ENCODE measurements around the gene HID1. TPM values are rescaled to one million over a fixed set of nuclear protein-coding genes. Genes with fewer than 3 reads are reported as not detected.
"Not testable (repeated sequence)": the region's sequence is repeated elsewhere in the genome, so short reads cannot be mapped to it uniquely, and the experiment has no call there.

The HID1 gene
- total and polyA plus RNA-seq, 5 donors from 2014 or later: 1.4 to 5.6 (median 2.7) TPM

DNA sequence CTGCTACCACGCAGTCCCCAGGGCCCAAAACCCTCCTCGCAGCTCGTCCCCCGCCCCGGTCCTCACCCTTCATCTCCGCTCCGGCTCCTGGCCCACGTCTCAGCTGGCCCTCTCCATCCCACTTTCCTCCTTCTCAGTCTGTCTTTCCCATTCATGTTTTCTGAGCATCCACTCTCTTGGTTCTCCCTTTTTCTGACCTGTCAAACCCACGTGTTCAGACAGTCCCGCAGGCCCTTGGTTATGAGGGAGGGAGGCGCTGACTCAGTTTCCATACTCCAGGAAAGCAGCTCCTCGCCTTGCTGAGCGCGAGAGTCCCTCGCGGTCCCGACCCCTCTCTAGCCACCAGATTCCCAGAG is 392 bp upstream of the HID1 start:
- peaks cover 5% of the 10 kb centered on the region for H3K4me1 ChIP-seq (ENCODE audit: control insufficient read depth, insufficient read depth, low read length, poor library complexity, severe bottlenecking)
- Mint-ChIP-seq H3K27me3 (peaks cover 44% of the 10 kb centered on the region), H3K27ac (peak overlapping the region in 2 of 3 donors; percentile 91), H3K36me3 (no peaks in the 10 kb centered on the region), H3K4me3 (peak overlapping the region; percentile 76 to 88 (median 85)), H3K9me3 (peaks cover 0 to 1% (median 0%) of the 10 kb centered on the region in 7 donors), H3K4me1 (peaks cover 0 to 14% (median 1%) of the 10 kb centered on the region in 4 donors)
- H3K27ac ChIP-seq (ENCODE audit: insufficient read depth, low read length, poor library complexity, severe bottlenecking): no peak overlapping the region
- DNase-seq (no peak), ATAC-seq (ENCODE audit: low read depth in 2 of 2) (no peak)
- peaks cover 8% of the 10 kb centered on the region for H3K27me3 ChIP-seq (ENCODE audit: control insufficient read depth, insufficient read depth, low read length)
- H3K4me3 ChIP-seq (ENCODE audit: low read depth, low read length): no peak overlapping the region
- H3K36me3 ChIP-seq (ENCODE audit: control insufficient read depth, insufficient read depth, low read length): no peaks in the 10 kb centered on the region
- H3K9me3 ChIP-seq (ENCODE audit: control insufficient read depth in 2 of 2, low read length in 2 of 2): no peaks in the 10 kb centered on the region

DNA sequence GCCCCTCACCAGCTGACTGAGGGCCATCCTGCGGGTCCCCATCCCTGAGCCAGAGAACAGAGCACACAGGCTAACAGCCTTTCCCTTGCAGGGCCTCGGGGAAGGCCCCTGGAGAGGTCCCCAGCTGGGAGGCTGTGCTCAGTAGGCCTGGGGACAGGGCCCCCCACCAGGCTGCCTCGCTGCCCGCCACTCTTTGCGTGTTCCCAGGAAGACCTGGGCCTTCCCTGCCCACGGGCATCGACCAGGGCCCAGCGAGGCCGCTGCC is 785 bp downstream of the HID1 start:
- H3K4me1 ChIP-seq (ENCODE audit: control insufficient read depth, insufficient read depth, low read length, poor library complexity, severe bottlenecking): peaks cover 5% of the 10 kb centered on the region
- Mint-ChIP-seq H3K4me3 (peak overlapping the region in 3 of 4 donors; percentile 52 to 88 (median 77)), H3K27ac (peak overlapping the region in 1 of 3 donors; percentile 62), H3K36me3 (no peaks in the 10 kb centered on the region), H3K27me3 (peaks cover 37% of the 10 kb centered on the region), H3K9me3 (peaks cover 0 to 1% (median 0%) of the 10 kb centered on the region in 7 donors), H3K4me1 (peaks cover 0 to 14% (median 1%) of the 10 kb centered on the region in 4 donors)
- H3K36me3 ChIP-seq (ENCODE audit: control insufficient read depth, insufficient read depth, low read length): no peaks in the 10 kb centered on the region
- H3K27ac ChIP-seq (ENCODE audit: insufficient read depth, low read length, poor library complexity, severe bottlenecking): no peak overlapping the region
- H3K9me3 ChIP-seq (ENCODE audit: control insufficient read depth in 2 of 2, low read length in 2 of 2): no peaks in the 10 kb centered on the region
- ATAC-seq (ENCODE audit: low read depth in 2 of 2) (no peak), DNase-seq (no peak)
- no peak overlapping the region for H3K4me3 ChIP-seq (ENCODE audit: low read depth, low read length)
- peaks cover 7% of the 10 kb centered on the region for H3K27me3 ChIP-seq (ENCODE audit: control insufficient read depth, insufficient read depth, low read length)

DNA sequence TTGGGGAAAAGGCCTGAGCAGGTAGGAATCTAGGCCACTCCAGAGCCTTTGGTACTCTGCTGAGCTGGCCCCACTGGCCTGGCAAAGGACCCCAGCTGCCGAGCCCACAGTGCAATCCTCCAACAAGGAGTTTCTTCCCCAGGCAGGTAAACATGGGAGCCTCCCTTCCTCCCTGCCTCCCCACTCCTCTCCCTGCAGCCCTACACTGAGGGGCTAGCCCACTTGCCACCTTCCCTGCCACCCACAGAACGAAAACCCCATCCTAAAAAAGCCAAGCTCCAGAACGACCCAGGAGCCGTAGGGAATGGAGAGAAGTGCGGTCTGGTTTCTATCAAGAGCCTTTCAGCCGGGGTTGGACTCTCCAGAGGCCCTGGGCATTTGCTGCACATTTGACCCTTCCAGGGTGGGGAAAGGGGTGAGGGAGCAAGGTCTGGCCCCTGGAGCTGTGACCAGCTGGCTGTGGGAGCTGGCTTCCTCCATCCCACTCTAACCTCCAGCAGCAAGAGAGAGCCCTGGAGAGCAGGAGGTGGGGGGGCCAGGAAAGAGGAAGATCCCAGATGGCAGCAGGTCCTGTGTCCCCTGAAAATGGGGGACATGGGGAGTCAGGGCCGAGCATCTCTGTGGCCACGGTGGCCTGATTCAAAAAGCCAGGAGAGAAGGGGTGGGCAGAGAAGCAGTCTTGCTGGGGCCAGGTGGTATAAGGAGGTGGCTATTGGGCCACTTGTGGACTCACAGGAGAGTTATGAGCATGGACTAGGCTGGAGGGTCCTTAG is 1.3 kb downstream of the HID1 start:
- Histone ChIP-seq H3K27ac (ENCODE audit: insufficient read depth, low read length, poor library complexity, severe bottlenecking) (no peak overlapping the region), H3K4me1 (ENCODE audit: control insufficient read depth, insufficient read depth, low read length, poor library complexity, severe bottlenecking) (peaks cover 5% of the 10 kb centered on the region), H3K4me3 (ENCODE audit: low read depth, low read length) (no peak overlapping the region), H3K36me3 (ENCODE audit: control insufficient read depth, insufficient read depth, low read length) (no peaks in the 10 kb centered on the region), H3K27me3 (ENCODE audit: control insufficient read depth, insufficient read depth, low read length) (peaks cover 7% of the 10 kb centered on the region), H3K9me3 (ENCODE audit: control insufficient read depth in 2 of 2, low read length in 2 of 2) (no peaks in the 10 kb centered on the region)
- Mint-ChIP-seq H3K27me3 (peaks cover 34% of the 10 kb centered on the region), H3K9me3 (peaks cover 0 to 1% (median 0%) of the 10 kb centered on the region in 7 donors), H3K36me3 (no peaks in the 10 kb centered on the region), H3K4me1 (peaks cover 0 to 14% (median 1%) of the 10 kb centered on the region in 4 donors), H3K4me3 (peak overlapping the region; percentile 64 to 88 (median 76)), H3K27ac (peak overlapping the region in 1 of 3 donors; percentile 62)
- ATAC-seq (ENCODE audit: low read depth in 2 of 2): no peak
- no peak for DNase-seq

DNA sequence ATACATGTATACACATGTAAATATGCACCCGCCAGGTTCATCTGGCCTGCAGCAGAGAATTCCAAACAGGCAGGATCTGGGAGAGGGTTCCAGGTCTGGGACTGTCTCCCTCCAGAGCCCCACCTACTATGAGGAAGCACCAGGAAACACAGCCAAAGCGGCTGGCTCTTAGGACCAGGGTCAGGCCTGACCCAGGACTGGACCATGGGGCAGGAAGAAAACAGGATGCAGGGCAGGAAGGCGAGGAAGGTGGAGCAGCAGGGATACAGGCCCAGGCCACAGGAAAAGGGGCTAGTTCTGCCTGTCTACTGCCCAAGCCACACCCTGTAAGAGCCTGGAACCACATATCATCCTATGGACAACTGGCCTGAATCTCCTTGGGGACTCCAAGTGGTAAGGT is 2.2 kb downstream of the HID1 start:
- H3K27ac Mint-ChIP-seq: no peak overlapping the region
- peaks cover 0 to 1% (median 0%) of the 10 kb centered on the region in 7 donors for H3K9me3 Mint-ChIP-seq
- H3K36me3 Mint-ChIP-seq: no peaks in the 10 kb centered on the region
- H3K4me1 Mint-ChIP-seq: peaks cover 0 to 14% (median 1%) of the 10 kb centered on the region in 4 donors
- Histone ChIP-seq H3K27ac (ENCODE audit: insufficient read depth, low read length, poor library complexity, severe bottlenecking) (no peak overlapping the region), H3K36me3 (ENCODE audit: control insufficient read depth, insufficient read depth, low read length) (no peaks in the 10 kb centered on the region), H3K4me1 (ENCODE audit: control insufficient read depth, insufficient read depth, low read length, poor library complexity, severe bottlenecking) (peaks cover 5% of the 10 kb centered on the region), H3K4me3 (ENCODE audit: low read depth, low read length) (no peak overlapping the region), H3K27me3 (ENCODE audit: control insufficient read depth, insufficient read depth, low read length) (peaks cover 7% of the 10 kb centered on the region), H3K9me3 (ENCODE audit: control insufficient read depth in 2 of 2, low read length in 2 of 2) (no peaks in the 10 kb centered on the region)
- no peak for ATAC-seq (ENCODE audit: low read depth in 2 of 2)
- no peak for DNase-seq
- H3K4me3 Mint-ChIP-seq: peak overlapping the region; percentile 33 to 76 (median 72)
- peaks cover 29% of the 10 kb centered on the region for H3K27me3 Mint-ChIP-seq

DNA sequence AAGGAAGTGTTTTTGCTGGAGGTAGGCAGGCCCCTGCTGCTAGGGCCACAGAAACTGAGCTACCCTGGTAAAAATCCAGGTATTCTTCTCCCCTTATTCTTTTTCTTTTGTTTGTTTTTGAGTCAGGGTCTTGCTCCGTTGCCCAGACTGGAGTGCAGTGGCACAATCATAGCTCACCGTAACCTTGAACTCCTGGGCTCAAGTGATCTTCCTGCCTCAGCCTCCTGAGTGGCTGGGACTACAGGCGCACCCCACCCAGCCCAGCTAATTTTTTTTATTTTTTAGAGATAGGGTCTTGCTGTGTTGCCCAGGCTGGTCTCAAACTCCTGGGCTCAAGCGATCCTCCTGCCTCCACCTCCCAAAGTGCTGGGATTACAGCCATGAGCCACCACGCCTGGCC is 3.1 kb downstream of the HID1 start:
- not testable (repeated sequence) for H3K27ac ChIP-seq (ENCODE audit: insufficient read depth, low read length, poor library complexity, severe bottlenecking); H3K9me3 Mint-ChIP-seq
- H3K4me3 Mint-ChIP-seq: peak overlapping the region in 1 of 4 donors; percentile 23

DNA sequence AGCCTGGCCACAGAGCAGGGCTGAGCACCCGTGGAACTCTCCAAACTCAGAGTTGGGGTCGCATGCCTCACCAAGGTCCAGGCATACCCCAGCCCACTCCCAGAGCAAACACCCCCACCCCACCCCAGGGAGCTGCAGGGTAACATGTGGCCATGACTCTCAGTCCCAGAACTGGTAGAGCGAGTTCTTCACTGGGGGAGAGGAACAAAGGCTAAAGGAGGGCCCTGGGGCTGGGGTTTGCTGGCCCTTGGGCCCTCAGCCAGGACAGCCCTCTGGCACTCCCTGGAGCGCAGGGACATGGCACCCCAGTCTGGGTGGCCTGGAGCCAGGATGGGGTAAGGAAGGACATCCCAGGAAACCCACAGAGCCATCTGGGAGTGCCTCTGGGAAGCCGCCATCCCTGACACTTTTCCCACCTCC is 4.2 kb downstream of the HID1 start:
- no peak for ATAC-seq (ENCODE audit: low read depth in 2 of 2)
- Histone ChIP-seq H3K4me1 (ENCODE audit: control insufficient read depth, insufficient read depth, low read length, poor library complexity, severe bottlenecking) (peaks cover 5% of the 10 kb centered on the region), H3K36me3 (ENCODE audit: control insufficient read depth, insufficient read depth, low read length) (no peaks in the 10 kb centered on the region), H3K4me3 (ENCODE audit: low read depth, low read length) (no peak overlapping the region), H3K27ac (ENCODE audit: insufficient read depth, low read length, poor library complexity, severe bottlenecking) (no peak overlapping the region), H3K27me3 (ENCODE audit: control insufficient read depth, insufficient read depth, low read length) (no peaks in the 10 kb centered on the region), H3K9me3 (ENCODE audit: control insufficient read depth in 2 of 2, low read length in 2 of 2) (no peaks in the 10 kb centered on the region)
- no peak for DNase-seq
- Mint-ChIP-seq H3K36me3 (no peaks in the 10 kb centered on the region), H3K27me3 (peaks cover 16% of the 10 kb centered on the region), H3K4me3 (no peak overlapping the region), H3K27ac (no peak overlapping the region), H3K9me3 (peaks cover 0 to 1% (median 0%) of the 10 kb centered on the region in 7 donors), H3K4me1 (peaks cover 0 to 16% (median 1%) of the 10 kb centered on the region in 4 donors)

More for the DNA sequence above, 3.1 kb downstream of the HID1 start:
- not testable (repeated sequence) for H3K9me3 ChIP-seq (ENCODE audit: control insufficient read depth in 2 of 2, low read length in 2 of 2); H3K36me3 ChIP-seq (ENCODE audit: control insufficient read depth, insufficient read depth, low read length); DNase-seq; H3K36me3 Mint-ChIP-seq; H3K4me1 ChIP-seq (ENCODE audit: control insufficient read depth, insufficient read depth, low read length, poor library complexity, severe bottlenecking); H3K4me3 ChIP-seq (ENCODE audit: low read depth, low read length); ATAC-seq (ENCODE audit: low read depth in 2 of 2); H3K27me3 ChIP-seq (ENCODE audit: control insufficient read depth, insufficient read depth, low read length); H3K27ac Mint-ChIP-seq
- peaks cover 0 to 16% (median 1%) of the 10 kb centered on the region in 4 donors for H3K4me1 Mint-ChIP-seq
- peaks cover 23% of the 10 kb centered on the region for H3K27me3 Mint-ChIP-seq

DNA sequence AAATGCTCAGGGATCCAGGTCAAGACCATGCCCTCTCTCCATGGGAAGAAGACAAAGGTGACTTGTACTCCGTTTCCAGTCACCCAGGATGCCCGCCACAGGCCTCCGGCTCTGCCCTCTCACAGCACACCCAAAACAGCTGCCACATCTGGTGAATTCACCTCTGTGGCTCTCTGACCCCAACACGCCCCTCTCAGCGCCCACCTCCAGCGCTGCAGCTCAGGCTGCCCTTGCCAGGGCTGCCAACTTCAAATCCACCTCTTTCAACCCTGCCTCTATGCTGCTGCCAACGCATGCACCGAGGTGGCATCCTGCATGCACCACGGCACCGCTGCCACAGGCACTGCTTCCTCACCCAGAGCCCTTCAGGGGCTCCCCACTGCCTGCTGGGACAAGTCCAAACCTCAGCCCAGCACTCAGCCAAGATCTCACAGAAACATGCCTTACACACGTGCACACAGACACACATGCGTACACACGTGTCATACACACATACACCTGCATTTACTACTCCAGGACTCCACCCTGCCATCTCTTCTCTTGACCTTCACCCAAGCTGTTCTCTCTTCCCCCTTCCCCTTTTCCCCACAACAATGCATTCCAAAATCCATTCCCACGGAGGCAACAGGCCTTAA is 7.5 kb downstream of the HID1 start:
- Mint-ChIP-seq H3K9me3 (no peaks in the 10 kb centered on the region), H3K36me3 (no peaks in the 10 kb centered on the region), H3K27me3 (no peaks in the 10 kb centered on the region), H3K27ac (peak overlapping the region in 2 of 3 donors; percentile 52 to 85), H3K4me1 (peaks cover 0 to 8% (median 3%) of the 10 kb centered on the region in 4 donors), H3K4me3 (no peak overlapping the region)
- Histone ChIP-seq H3K4me3 (ENCODE audit: low read depth, low read length) (no peak overlapping the region), H3K36me3 (ENCODE audit: control insufficient read depth, insufficient read depth, low read length) (no peaks in the 10 kb centered on the region), H3K4me1 (ENCODE audit: control insufficient read depth, insufficient read depth, low read length, poor library complexity, severe bottlenecking) (peaks cover 5% of the 10 kb centered on the region), H3K27ac (ENCODE audit: insufficient read depth, low read length, poor library complexity, severe bottlenecking) (no peak overlapping the region), H3K9me3 (ENCODE audit: control insufficient read depth in 2 of 2, low read length in 2 of 2) (no peaks in the 10 kb centered on the region), H3K27me3 (ENCODE audit: control insufficient read depth, insufficient read depth, low read length) (no peaks in the 10 kb centered on the region)
- ATAC-seq (ENCODE audit: low read depth in 2 of 2) (no peak), DNase-seq (no peak)

Data from CD4-positive, CD25-positive, alpha-beta regulatory T cell (primary cell).